HT1080 (cell line): ENCODE measurements around the gene TUSC2. TPM values are rescaled to one million over a fixed set of nuclear protein-coding genes. Genes with fewer than 3 reads are reported as not detected.

ENCODE experiments used
- DNase-seq: peaks from one replicate; pipeline ENCODE4 v3.0.0-alpha.2; 2015; ENCODE audit warnings: low read depth
- total RNA-seq: library from RNA; depleted of rRNA; stranded (reverse); fragments of >200 nt; shearing (Covaris generic); gene quantifications from 2 replicates; pipeline ENCODE4 v1.2.3, GENCODE V29; 2014

Gene TUSC2
- total RNA-seq, 1 experiment from 2014 or later, result 40.6 TPM

GRCh38 chr3:50354850-50355249, 26.8 kb upstream of the TUSC2 start:
- DNase-seq, result no peak

- DNase-seq, result no peak
Observed at GRCh38 chr3:50354186-50354764, 26.3 kb upstream of the TUSC2 start.

GRCh38 chr3:50353245-50354004, 25.4 kb upstream of the TUSC2 start:
- no peak for DNase-seq

- DNase-seq, result peak; percentile 62
Observed at GRCh38 chr3:50352781-50353180, 24.8 kb upstream of the TUSC2 start.

GRCh38 chr3:50351323-50351697, 23.3 kb upstream of the TUSC2 start:
- no peak for DNase-seq

GRCh38 chr3:50350527-50351322, 22.7 kb upstream of the TUSC2 start, which contains the start of the genes CYB561D2 and NPRL2:
TSS of gene CYB561D2 (plus strand) at chr3:50350862. CDS start at chr3:50351434, 572 bp downstream.
TSS of gene NPRL2 (minus strand) at chr3:50350775. CDS start at chr3:50350652, 123 bp downstream.
- DNase-seq, result peak; percentile 94

GRCh38 chr3:50350213-50350526, 22.1 kb upstream of the TUSC2 start:
- no peak for DNase-seq

- peak; percentile 82 for DNase-seq
Observed at GRCh38 chr3:50347187-50347813, 19.3 kb upstream of the TUSC2 start.

GRCh38 chr3:50345586-50346234, 17.7 kb upstream of the TUSC2 start, which contains the start of gene ZMYND10:
TSS of gene ZMYND10 (minus strand) at chr3:50345732. CDS start at chr3:50345579, 153 bp downstream.
- DNase-seq, result no peak

- DNase-seq, result no peak
Observed at GRCh38 chr3:50345008-50345407, 17.0 kb upstream of the TUSC2 start.

- no peak for DNase-seq
Observed at GRCh38 chr3:50342813-50343633, 15.0 kb upstream of the TUSC2 start.

- no peak for DNase-seq
Observed at GRCh38 chr3:50341996-50342650, 14.1 kb upstream of the TUSC2 start.

- DNase-seq, result no peak
Observed at GRCh38 chr3:50341537-50341936, 13.5 kb upstream of the TUSC2 start.

- DNase-seq, result no peak
Observed at GRCh38 chr3:50340448-50341329, 12.7 kb upstream of the TUSC2 start, which contains the start of gene RASSF1. TSS of gene RASSF1 (minus strand) at chr3:50340836. CDS start at chr3:50340805, 31 bp downstream.

- no peak for DNase-seq
Observed at GRCh38 chr3:50340147-50340447, 12.1 kb upstream of the TUSC2 start.

- no peak for DNase-seq
Observed at GRCh38 chr3:50339485-50340146, 11.6 kb upstream of the TUSC2 start.

- DNase-seq, result no peak
Observed at GRCh38 chr3:50338965-50339364, 10.9 kb upstream of the TUSC2 start.

GRCh38 chr3:50337175-50337861, 9.3 kb upstream of the TUSC2 start:
- DNase-seq, result peak; percentile 99
